ENCODE results near the gene FCHSD2. TPM values are rescaled to one million over a fixed set of nuclear protein-coding genes. Genes with fewer than 3 reads are reported as not detected.

Gene FCHSD2
- polyA plus RNA-seq, 3 donors: 14.5 to 43.5 (median 16.6) TPM

DNA sequence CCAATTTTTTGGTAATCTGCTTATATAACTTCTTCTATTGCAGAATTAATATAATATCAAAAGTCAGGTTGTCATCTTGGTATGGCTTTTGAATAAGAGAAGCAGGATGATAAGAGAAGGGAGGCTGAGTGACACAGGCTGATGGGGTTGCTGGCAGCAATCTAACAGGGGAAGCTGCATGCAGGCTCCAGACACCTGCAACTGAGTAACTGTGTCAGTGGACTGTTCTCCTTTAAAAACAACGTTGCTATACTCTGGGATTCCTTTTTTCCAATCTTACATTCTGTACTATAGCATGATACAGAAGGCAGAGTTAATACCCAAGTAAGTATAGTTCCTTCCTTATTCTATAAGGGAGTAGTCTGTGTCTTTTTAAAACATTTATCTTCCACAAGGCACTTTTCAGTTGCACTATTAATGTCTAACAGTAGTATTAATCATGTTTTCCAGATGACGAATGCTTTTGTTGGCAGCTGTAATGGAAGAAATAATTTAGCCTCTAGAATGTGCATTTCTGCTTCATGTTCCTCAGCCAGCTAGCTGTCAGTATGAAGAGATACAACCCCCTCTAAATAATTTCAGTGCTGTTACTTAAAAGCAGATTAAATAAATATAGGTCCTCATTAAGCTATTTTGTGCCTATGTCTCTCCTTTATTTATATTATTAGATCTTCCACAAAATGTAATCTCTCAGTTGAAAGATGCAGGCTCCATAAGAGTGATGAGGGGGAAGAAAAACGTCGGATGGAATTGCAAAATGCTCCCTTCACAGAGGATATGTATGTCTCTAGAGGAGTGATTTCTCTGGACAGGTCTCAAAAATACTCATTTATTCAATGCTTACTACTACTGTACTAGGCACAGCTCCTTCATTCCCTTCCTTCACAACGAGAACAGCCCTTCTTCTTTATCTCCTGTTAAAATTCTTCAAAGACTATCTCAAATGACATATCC lies 277.1 kb downstream of the FCHSD2 start:
- peaks cover 2% of the 10 kb centered on the region for H3K79me2 ChIP-seq (ENCODE audit: insufficient read depth, low read length)
- H3K9me3 Mint-ChIP-seq: no peaks in the 10 kb centered on the region
- H3K27me3 Mint-ChIP-seq (ENCODE audit: low read depth in 3 of 3): peaks cover 0 to 3% (median 2%) of the 10 kb centered on the region in 3 donors
- no peak overlapping the region for H3K9ac ChIP-seq (ENCODE audit: insufficient read depth, low read length, poor library complexity, severe bottlenecking)
- no peak overlapping the region for H3K27ac Mint-ChIP-seq
- H3K36me3 ChIP-seq (replicated peaks in 1 of 2; ENCODE audit: control insufficient read depth in 1 of 2, insufficient read depth in 2 of 2, low read length in 2 of 2): peaks cover 36 to 88% of the 10 kb centered on the region in 2 donors
- H3K27ac ChIP-seq (ENCODE audit: low read depth in 1 of 2, low read length in 2 of 2): no peak overlapping the region
- H3K27me3 ChIP-seq (ENCODE audit: control insufficient read depth in 2 of 2, insufficient read depth in 2 of 2, low read length in 2 of 2): no peaks in the 10 kb centered on the region
- H3K4me3 ChIP-seq (replicated peaks in 1 of 3; ENCODE audit: low read depth in 2 of 3, low read length in 3 of 3): no peak overlapping the region
- H4K20me1 ChIP-seq (ENCODE audit: insufficient read depth, low read length): peaks cover 32% of the 10 kb centered on the region
- intact Hi-C loops (cut with micrococcal nuclease): no loop called here
- H3K4me3 Mint-ChIP-seq: no peak overlapping the region
- no peaks in the 10 kb centered on the region for H3K4me1 ChIP-seq (ENCODE audit: control insufficient read depth in 1 of 2, insufficient read depth in 2 of 2, low read length in 2 of 2)
- H3K4me2 ChIP-seq (replicated peaks; ENCODE audit: extremely low read depth, low read length, poor library complexity, severe bottlenecking): no peak overlapping the region
- H2AFZ ChIP-seq (ENCODE audit: insufficient read depth, low read depth, low read length, poor library complexity, severe bottlenecking): no peak overlapping the region
- TF ChIP-seq, protein P1, sequence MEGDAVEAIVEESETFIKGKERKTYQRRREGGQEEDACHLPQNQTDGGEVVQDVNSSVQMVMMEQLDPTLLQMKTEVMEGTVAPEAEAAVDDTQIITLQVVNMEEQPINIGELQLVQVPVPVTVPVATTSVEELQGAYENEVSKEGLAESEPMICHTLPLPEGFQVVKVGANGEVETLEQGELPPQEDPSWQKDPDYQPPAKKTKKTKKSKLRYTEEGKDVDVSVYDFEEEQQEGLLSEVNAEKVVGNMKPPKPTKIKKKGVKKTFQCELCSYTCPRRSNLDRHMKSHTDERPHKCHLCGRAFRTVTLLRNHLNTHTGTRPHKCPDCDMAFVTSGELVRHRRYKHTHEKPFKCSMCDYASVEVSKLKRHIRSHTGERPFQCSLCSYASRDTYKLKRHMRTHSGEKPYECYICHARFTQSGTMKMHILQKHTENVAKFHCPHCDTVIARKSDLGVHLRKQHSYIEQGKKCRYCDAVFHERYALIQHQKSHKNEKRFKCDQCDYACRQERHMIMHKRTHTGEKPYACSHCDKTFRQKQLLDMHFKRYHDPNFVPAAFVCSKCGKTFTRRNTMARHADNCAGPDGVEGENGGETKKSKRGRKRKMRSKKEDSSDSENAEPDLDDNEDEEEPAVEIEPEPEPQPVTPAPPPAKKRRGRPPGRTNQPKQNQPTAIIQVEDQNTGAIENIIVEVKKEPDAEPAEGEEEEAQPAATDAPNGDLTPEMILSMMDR (IDR thresholded peaks at IDR 0.05): no peak
- H3K36me3 Mint-ChIP-seq: peaks cover 57 to 64% of the 10 kb centered on the region in 2 donors
- no CpG with 5 or more reads among the region's 5 CpGs for WGBS (ENCODE audit: insufficient coverage)
- DNase-seq: no peak
- peaks cover 7% of the 10 kb centered on the region for H3K4me1 Mint-ChIP-seq
- H3K9me3 ChIP-seq (replicated peaks in 1 of 2; ENCODE audit: control insufficient read depth in 1 of 2, insufficient read depth in 1 of 2, low read length in 2 of 2): no peaks in the 10 kb centered on the region

DNA sequence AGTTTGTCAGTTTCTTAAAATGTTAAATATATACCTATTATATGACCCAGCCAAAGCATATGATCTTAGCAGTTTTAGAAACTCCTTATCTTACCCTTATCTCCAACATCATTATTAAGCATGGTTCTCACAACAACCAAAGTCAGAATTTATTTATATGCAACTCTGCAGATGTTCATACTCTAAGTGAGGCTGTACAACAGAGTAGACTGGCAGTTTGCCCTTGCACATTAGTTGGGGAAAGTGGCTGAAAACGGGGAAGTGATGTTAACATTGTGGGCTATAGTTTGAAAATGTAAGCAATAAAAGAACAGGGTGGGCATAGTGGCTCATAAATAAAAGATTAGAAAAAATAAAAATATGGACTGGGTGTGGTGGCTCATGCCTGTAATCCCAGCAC lies 278.2 kb downstream of the FCHSD2 start:
- H3K27me3 Mint-ChIP-seq (ENCODE audit: low read depth in 3 of 3): peaks cover 0 to 2% (median under 1%) of the 10 kb centered on the region in 3 donors
- peaks cover 41% of the 10 kb centered on the region for H4K20me1 ChIP-seq (ENCODE audit: insufficient read depth, low read length)
- no peaks in the 10 kb centered on the region for H3K9me3 ChIP-seq (replicated peaks in 1 of 2; ENCODE audit: control insufficient read depth in 1 of 2, insufficient read depth in 1 of 2, low read length in 2 of 2)
- H3K9ac ChIP-seq (ENCODE audit: insufficient read depth, low read length, poor library complexity, severe bottlenecking): no peak overlapping the region
- no peaks in the 10 kb centered on the region for H3K4me1 ChIP-seq (ENCODE audit: control insufficient read depth in 1 of 2, insufficient read depth in 2 of 2, low read length in 2 of 2)
- 0% methylated on average over 1 of the region's 1 CpG for whole genome bisulfite sequencing (ENCODE audit: insufficient coverage)
- peak overlapping the region in 1 of 7 donors; percentile 61 for H3K27ac Mint-ChIP-seq
- H3K27me3 ChIP-seq (ENCODE audit: control insufficient read depth in 2 of 2, insufficient read depth in 2 of 2, low read length in 2 of 2): no peaks in the 10 kb centered on the region
- no peak overlapping the region for H3K4me3 ChIP-seq (replicated peaks in 1 of 3; ENCODE audit: low read depth in 2 of 3, low read length in 3 of 3)
- intact Hi-C loops (cut with micrococcal nuclease): no loop called here
- H3K4me1 Mint-ChIP-seq: peaks cover 7% of the 10 kb centered on the region
- H3K4me3 Mint-ChIP-seq: no peak overlapping the region
- no peaks in the 10 kb centered on the region for H3K9me3 Mint-ChIP-seq
- TF ChIP-seq, protein P1 (IDR thresholded peaks at IDR 0.05): no peak
- DNase-seq: no peak
- peaks cover 2% of the 10 kb centered on the region for H3K79me2 ChIP-seq (ENCODE audit: insufficient read depth, low read length)
- peaks cover 57 to 60% of the 10 kb centered on the region in 2 donors for H3K36me3 Mint-ChIP-seq
- H3K36me3 ChIP-seq (replicated peaks in 1 of 2; ENCODE audit: control insufficient read depth in 1 of 2, insufficient read depth in 2 of 2, low read length in 2 of 2): peaks cover 33 to 88% of the 10 kb centered on the region in 2 donors
- H3K4me2 ChIP-seq (replicated peaks; ENCODE audit: extremely low read depth, low read length, poor library complexity, severe bottlenecking): no peak overlapping the region
- no peak overlapping the region for H2AFZ ChIP-seq (ENCODE audit: insufficient read depth, low read depth, low read length, poor library complexity, severe bottlenecking)
- H3K27ac ChIP-seq (ENCODE audit: low read depth in 1 of 2, low read length in 2 of 2): no peak overlapping the region

Measured in CD14-positive monocyte (primary cell).